ENCODE measurements around the gene KANSL1L.
A peak's percentile ranks its signal among the peaks of the same experiment; 100 is the strongest.

DNA sequence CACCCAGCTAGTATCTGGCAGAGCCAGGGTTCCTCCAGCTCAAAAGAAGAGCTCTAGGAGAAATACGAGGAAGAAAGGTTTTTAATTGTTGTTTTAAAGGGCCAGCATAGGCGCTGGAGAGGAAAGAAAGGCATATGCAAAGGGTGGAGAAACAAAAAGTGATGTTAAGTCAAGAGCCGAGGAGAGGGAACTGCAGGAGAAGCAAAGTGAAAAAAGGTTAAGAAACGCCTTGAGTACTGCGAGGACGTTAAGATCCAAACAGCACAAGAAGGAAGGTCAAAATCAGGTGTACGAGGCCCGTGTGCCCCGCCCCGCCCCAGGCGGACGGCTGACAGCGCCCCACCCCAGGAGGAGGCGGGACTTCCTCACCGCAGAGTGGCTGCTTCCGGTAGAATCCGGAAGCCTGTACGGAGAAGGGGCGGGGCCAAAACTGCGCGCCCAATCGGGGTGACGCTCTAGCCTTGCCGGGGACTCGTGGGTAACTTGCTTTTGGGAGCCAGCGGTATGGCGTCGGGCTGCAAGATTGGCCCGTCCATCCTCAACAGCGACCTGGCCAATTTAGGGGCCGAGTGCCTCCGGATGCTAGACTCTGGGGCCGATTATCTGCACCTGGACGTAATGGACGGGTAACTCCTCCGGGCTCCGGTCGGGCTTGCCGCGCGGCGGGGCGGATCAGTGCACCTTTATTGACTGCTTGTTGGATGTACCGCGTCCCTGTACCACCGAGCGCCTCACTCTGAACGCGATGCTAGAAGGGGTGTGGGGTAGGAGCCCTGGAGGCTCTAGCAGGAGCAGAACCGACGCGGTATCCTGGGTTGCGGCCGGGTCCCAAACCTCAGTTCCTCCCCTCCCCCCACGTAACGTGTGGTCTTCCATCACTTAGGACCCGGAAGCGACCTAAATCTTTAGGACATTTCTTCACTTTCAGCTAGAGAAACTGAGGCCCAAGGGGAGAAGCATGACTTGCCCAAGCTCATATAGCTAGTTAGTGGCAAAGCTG lies 168.8 kb downstream of the KANSL1L start, which contains the start of gene RPE:
- TF ChIP-seq, protein P1, sequence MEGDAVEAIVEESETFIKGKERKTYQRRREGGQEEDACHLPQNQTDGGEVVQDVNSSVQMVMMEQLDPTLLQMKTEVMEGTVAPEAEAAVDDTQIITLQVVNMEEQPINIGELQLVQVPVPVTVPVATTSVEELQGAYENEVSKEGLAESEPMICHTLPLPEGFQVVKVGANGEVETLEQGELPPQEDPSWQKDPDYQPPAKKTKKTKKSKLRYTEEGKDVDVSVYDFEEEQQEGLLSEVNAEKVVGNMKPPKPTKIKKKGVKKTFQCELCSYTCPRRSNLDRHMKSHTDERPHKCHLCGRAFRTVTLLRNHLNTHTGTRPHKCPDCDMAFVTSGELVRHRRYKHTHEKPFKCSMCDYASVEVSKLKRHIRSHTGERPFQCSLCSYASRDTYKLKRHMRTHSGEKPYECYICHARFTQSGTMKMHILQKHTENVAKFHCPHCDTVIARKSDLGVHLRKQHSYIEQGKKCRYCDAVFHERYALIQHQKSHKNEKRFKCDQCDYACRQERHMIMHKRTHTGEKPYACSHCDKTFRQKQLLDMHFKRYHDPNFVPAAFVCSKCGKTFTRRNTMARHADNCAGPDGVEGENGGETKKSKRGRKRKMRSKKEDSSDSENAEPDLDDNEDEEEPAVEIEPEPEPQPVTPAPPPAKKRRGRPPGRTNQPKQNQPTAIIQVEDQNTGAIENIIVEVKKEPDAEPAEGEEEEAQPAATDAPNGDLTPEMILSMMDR (IDR thresholded peaks at IDR 0.05): no peak
- TF ChIP-seq POLR2A (IDR thresholded peaks at IDR 0.05) (peak in 1 of 2 donors; percentile 46), POLR2AphosphoS5 (IDR thresholded peaks at IDR 0.05) (peak in 2 of 3 donors; percentile 5 to 9), EP300 (IDR thresholded peaks at IDR 0.05) (no peak)

Data from suprapubic skin (tissue), 4 donors.